Activated naive CD4-positive, alpha-beta T cell treated with anti-CD3 and anti-CD28 coated beads, Interleukin-2, amount 10 ng/mL, durations not matched to agents 5 hours and 36 hours (primary cell): Measurements from ENCODE around the gene NMRK2. TPM values are rescaled to one million over a fixed set of nuclear protein-coding genes. Genes with fewer than 3 reads are reported as not detected.

Experiments
- microRNA-seq: library from miRNA; unstranded; fragments of <30 nt; microRNA quantifications from one replicate; pipeline ENCODE4 v1.2.0, GENCODE V29; 2022; ENCODE audit warnings: borderline microRNAs expressed, borderline replicate concordance
- total RNA-seq, 2 experiments: library from RNA; stranded (reverse); gene quantifications; one replicate each; pipeline ENCODE4 v1.2.3, GENCODE V29; 2021

NMRK2 gene
- not detected for total RNA-seq

GRCh38 chr19:3932931-3933810 lies at the start of gene NMRK2:
Gene NMRK2 (plus strand): TSS chr19:3933069. CDS start chr19:3933672, 603 bp downstream.

GRCh38 chr19:3970808-3971598 lies 38.1 kb downstream of the NMRK2 start, which contains the start of gene DAPK3:
Gene DAPK3 (minus strand): TSS chr19:3971099. CDS start chr19:3969735, 1,364 bp downstream.

GRCh38 chr19:3984908-3985642 lies 52.2 kb downstream of the NMRK2 start, which contains the start of gene EEF2:
Gene EEF2 (minus strand): TSS chr19:3985463. CDS start chr19:3985380, 83 bp downstream.

Small RNA genes lying within 50 kb of the gene (microRNA-seq; reads per million reads assigned to microRNA genes)
- gene MIR637: not detected

Other genes starting within 250 kb of the NMRK2 start
- 10 to 100 TPM; 19.9 to 22.1 TPM for gene PIP5K1C, start 232.6 kb upstream of the NMRK2 start, total RNA-seq
- gene TJP3, start 224.7 kb upstream of the NMRK2 start, total RNA-seq: 1 to 10 TPM; 4.1 to 6.0 TPM
- 10 to 100 TPM; 53.7 to 54.5 TPM for gene APBA3, start 171.4 kb upstream of the NMRK2 start, total RNA-seq
- 10 to 100 TPM; 83.6 to 84.8 TPM for gene MRPL54, start 170.4 kb upstream of the NMRK2 start, total RNA-seq
- not detected for gene RAX2, start 160.8 kb upstream of the NMRK2 start, total RNA-seq
- gene MATK, start 146.7 kb upstream of the NMRK2 start, total RNA-seq: 10 to 100 TPM; 35.8 to 38.8 TPM
- gene ZFR2, start 64.0 kb upstream of the NMRK2 start, total RNA-seq: under 1 TPM; 0.14 to 0.40 TPM
- gene ATCAY, start 52.4 kb upstream of the NMRK2 start, total RNA-seq: not detected
- 10 to 100 TPM; 37.1 to 37.9 TPM for gene DAPK3, start 38.0 kb downstream of the NMRK2 start, total RNA-seq
- gene EEF2, start 52.4 kb downstream of the NMRK2 start, total RNA-seq: 1,000 to 10,000 TPM; 2,716 to 2,731 TPM
- 10 to 100 TPM; 28.1 to 28.5 TPM for gene PIAS4, start 74.7 kb downstream of the NMRK2 start, total RNA-seq
- gene ZBTB7A, start 133.8 kb downstream of the NMRK2 start, total RNA-seq: 10 to 100 TPM; 45.7 to 47.2 TPM
- 100 to 1,000 TPM; 192 to 194 TPM for gene MAP2K2, start 191.1 kb downstream of the NMRK2 start, total RNA-seq
- gene CREB3L3, start 220.6 kb downstream of the NMRK2 start, total RNA-seq: under 1 TPM in 1 of 2 experiments, not detected in 1; 0.17 TPM
- 10 to 100 TPM; 30.8 to 35.0 TPM for gene SIRT6, start 249.5 kb downstream of the NMRK2 start, total RNA-seq
- gene ANKRD24, start 249.6 kb downstream of the NMRK2 start, total RNA-seq: 1 to 10 TPM; 1.0 to 1.1 TPM